GM23248 (cell line): ENCODE measurements around the gene INHBB. TPM values are rescaled to one million over a fixed set of nuclear protein-coding genes. Genes with fewer than 3 reads are reported as not detected.

Experiments used
- DNase-seq: peaks from one replicate; pipeline ENCODE4 v3.0.0-alpha.2; 2015
- H2AFZ ChIP-seq: fragments of 200-600 bp; sonication (generic); 2 replicates; pipeline ENCODE4 v1.6.1; 2016; ENCODE audit warnings: antibody characterized with exemption
- H3F3A ChIP-seq: fragments of 200-600 bp; sonication (generic); 2 replicates; pipeline ENCODE4 v1.6.1; 2016; ENCODE audit warnings: mild to moderate bottlenecking, antibody characterized with exemption, mixed run types; ENCODE audit not compliant: insufficient read depth
- H3K27ac ChIP-seq: fragments of 200-600 bp; sonication (generic); 2 replicates; pipeline ENCODE4 v1.5.1; 2016; ENCODE audit warnings: mild to moderate bottlenecking
- H3K27me3 ChIP-seq: fragments of 200-600 bp; sonication (generic); replicated peaks from 2 replicates; pipeline ENCODE4 v1.6.1; 2016; ENCODE audit warnings: mild to moderate bottlenecking; ENCODE audit not compliant: insufficient read depth
- H3K36me3 ChIP-seq: fragments of 200-600 bp; sonication (generic); 2 replicates; pipeline ENCODE4 v1.6.1; 2016; ENCODE audit warnings: low read depth, mild to moderate bottlenecking
- H3K4me1 ChIP-seq: fragments of 200-600 bp; sonication (generic); 2 replicates; pipeline ENCODE4 v1.6.1; 2016; ENCODE audit warnings: mild to moderate bottlenecking; ENCODE audit not compliant: insufficient read depth
- H3K4me2 ChIP-seq: fragments of 200-600 bp; sonication (generic); one replicate; pipeline ENCODE4 v1.6.1; 2016; ENCODE audit warnings: mild to moderate bottlenecking; ENCODE audit not compliant: unreplicated experiment
- H3K4me3 ChIP-seq: fragments of 200-600 bp; sonication (generic); 2 replicates; pipeline ENCODE4 v1.5.1; 2016; ENCODE audit warnings: mild to moderate bottlenecking
- H3K79me2 ChIP-seq: fragments of 200-600 bp; sonication (generic); 2 replicates; pipeline ENCODE4 v1.6.1; 2016; ENCODE audit warnings: mild to moderate bottlenecking; ENCODE audit not compliant: insufficient read depth
- H3K9ac ChIP-seq: fragments of 200-600 bp; sonication (generic); 2 replicates; pipeline ENCODE4 v1.6.1; 2016; ENCODE audit warnings: mild to moderate bottlenecking
- H3K9me2 ChIP-seq: fragments of 200-600 bp; sonication (generic); 2 replicates; pipeline ENCODE4 v1.6.1; 2016; ENCODE audit warnings: mixed run types, mild to moderate bottlenecking, moderate library complexity; ENCODE audit not compliant: insufficient read depth
- H3K9me3 ChIP-seq: fragments of 200-600 bp; sonication (generic); one replicate; pipeline ENCODE4 v1.6.1; 2017; ENCODE audit warnings: low read depth
- H4K20me1 ChIP-seq: fragments of 200-600 bp; sonication (generic); 2 replicates; pipeline ENCODE4 v1.6.0; 2016; ENCODE audit not compliant: insufficient read depth
- EZH2 ChIP-seq: fragments of 200-600 bp; sonication (generic); IDR thresholded peaks from 2 replicates; pipeline ENCODE4 v1.6.1; 2018; ENCODE audit warnings: antibody characterized with exemption, mild to moderate bottlenecking; ENCODE audit not compliant: insufficient read depth, poor library complexity, severe bottlenecking
- EZH2phosphoT487 ChIP-seq: fragments of 200-600 bp; sonication (generic); IDR thresholded peaks from 2 replicates; pipeline ENCODE4 v1.6.1; 2018; ENCODE audit warnings: antibody characterized with exemption, moderate library complexity, mild to moderate bottlenecking, low read depth; ENCODE audit not compliant: insufficient read depth
- WGBS, 2 experiments: methylation state at CpG; one replicate each; pipeline ENCODE4 v1.1.6; 2015 to 2017; ENCODE audit warnings: low lambda C conversion rate in 2 of 2, low coverage in 1 of 2; ENCODE audit errors: missing lambda C conversion rate in 2 of 2; 5-methylcytosine and 5-hydroxymethylcytosine counted together
- in situ Hi-C: fragments of 300-500 bp; cut with MboI; formaldehyde crosslinking; loops from 2 replicates; pipeline ENCODE4 v1.15.0; 2020
- polyA plus RNA-seq: library from polyadenylated mRNA; unstranded; fragments of >200 nt; fragmentation: Nextera tagmentation; extraction: Ambion mirVana; gene quantifications from 2 replicates; pipeline ENCODE4 v1.2.1, GENCODE V29; 2016
- total RNA-seq: library from RNA; depleted of rRNA; stranded (reverse); fragments of >200 nt; shearing (Covaris generic); gene quantifications from 2 replicates; pipeline ENCODE4 v1.2.3, GENCODE V29; 2014; rRNA removed

INHBB gene
- total and polyA plus RNA-seq, 2 experiments from 2014 or later, result 0.49 to 5.6 TPM

DNA sequence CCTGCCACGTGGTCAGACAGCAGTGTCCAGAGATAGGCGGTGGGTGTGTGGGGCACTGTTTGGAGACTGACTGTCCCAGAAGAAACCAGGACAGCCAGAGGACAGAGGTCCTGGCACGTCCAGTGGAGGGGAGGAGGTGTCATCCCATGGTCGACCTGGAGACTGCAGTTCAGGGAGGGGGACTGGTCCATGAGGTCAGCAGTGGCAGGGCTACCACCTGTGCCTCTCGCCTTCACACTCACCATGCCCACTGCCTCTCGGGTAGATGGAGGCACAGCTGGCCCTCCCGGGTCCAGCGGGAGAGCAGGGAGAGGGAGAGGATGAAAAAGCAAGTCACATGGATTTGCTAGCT, 53.9 kb downstream of the INHBB start:
- H3F3A ChIP-seq, result 0 out of 2 replicates have a peak, but pooled peaks cover 3% of the 10 kb centered on the region
- H3K27ac ChIP-seq, result no peak overlapping the region
- no peaks in the 10 kb centered on the region for H3K9me3 ChIP-seq
- no peaks in the 10 kb centered on the region for H3K79me2 ChIP-seq
- peaks cover 8% of the 10 kb centered on the region for H3K4me1 ChIP-seq
- in situ Hi-C loops, result no loop called here
- DNase-seq, result no peak
- no peak for TF ChIP-seq EZH2
- no peak for TF ChIP-seq EZH2phosphoT487
- no peak overlapping the region for H3K4me2 ChIP-seq
- no peak overlapping the region for H3K9ac ChIP-seq
- peaks cover 4% of the 10 kb centered on the region; the same call in 1 of the 2 replicates for H3K27me3 ChIP-seq
- 37 to 42% methylated on average over 8 of the region's 8 CpGs for WGBS, 2 experiments
- no peak overlapping the region for H3K4me3 ChIP-seq
- no peak overlapping the region for H2AFZ ChIP-seq
- H3K9me2 ChIP-seq, result no peaks in the 10 kb centered on the region
- no peaks in the 10 kb centered on the region for H3K36me3 ChIP-seq
- H4K20me1 ChIP-seq, result no peaks in the 10 kb centered on the region

DNA sequence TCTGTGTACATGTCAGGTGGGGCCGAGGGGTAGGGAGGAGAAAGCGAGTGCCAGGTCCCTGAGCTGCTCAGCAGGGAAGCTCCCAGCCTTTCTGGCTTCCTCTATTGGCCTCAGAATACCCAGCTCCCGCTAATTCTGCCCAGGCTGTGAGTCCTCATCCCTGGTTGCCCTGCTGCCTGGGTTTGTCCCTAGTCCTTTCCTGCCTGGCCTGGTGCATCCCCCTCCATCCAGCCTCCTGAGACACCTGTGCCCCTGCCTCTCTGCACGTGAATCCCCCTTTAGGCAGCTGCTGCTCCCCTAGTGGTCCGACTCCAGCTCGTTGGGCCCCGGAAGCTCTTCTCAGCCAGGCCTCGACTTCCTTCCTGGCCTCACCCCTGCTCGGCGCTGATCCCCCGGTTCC, 54.6 kb downstream of the INHBB start:
- Histone ChIP-seq H4K20me1 (no peaks in the 10 kb centered on the region), H3K4me2 (no peak overlapping the region), H3K9ac (no peak overlapping the region), H3K4me1 (peaks cover 8% of the 10 kb centered on the region), H3K9me3 (no peaks in the 10 kb centered on the region), H3K79me2 (no peaks in the 10 kb centered on the region), H3K36me3 (no peaks in the 10 kb centered on the region), H3K27me3 (peaks cover 4% of the 10 kb centered on the region; the same call in 1 of the 2 replicates), H3F3A (0 out of 2 replicates have a peak, but pooled peaks cover 3% of the 10 kb centered on the region), H2AFZ (no peak overlapping the region), H3K27ac (no peak overlapping the region), H3K4me3 (no peak overlapping the region), H3K9me2 (no peaks in the 10 kb centered on the region)
- in situ Hi-C loops, result no loop called here
- 78 to 80% methylated on average over 11 of the region's 11 CpGs for WGBS, 2 experiments
- no peak for DNase-seq
- TF ChIP-seq EZH2 (no peak), EZH2phosphoT487 (no peak)

Other genes starting within 250 kb of the INHBB start
- 32.0 and 40.6 TPM in 2 replicates for gene TMEM185B, start 122.7 kb upstream of the INHBB start, total RNA-seq
- gene TMEM185B, start 122.7 kb upstream of the INHBB start, polyA plus RNA-seq, result 32.3 and 33.7 TPM in 2 replicates
- 65.7 and 78.5 TPM in 2 replicates for gene RALB, start 93.3 kb upstream of the INHBB start, total RNA-seq
- 105 and 109 TPM in 2 replicates for gene RALB, start 93.3 kb upstream of the INHBB start, polyA plus RNA-seq